GM18526 (cell line): ENCODE measurements around the gene KIAA1549.

Source experiments
- POLR2A ChIP-seq: IDR thresholded peaks from 3 replicates; pipeline ENCODE4 v1.6.1; 2011; ENCODE audit not compliant: insufficient read length; ENCODE audit errors: extremely low read depth

KIAA1549 gene

GRCh38 chr7:138887872-138888656, 93.1 kb downstream of the KIAA1549 start:
- no peak for TF ChIP-seq POLR2A

- TF ChIP-seq POLR2A = no peak
Observed at GRCh38 chr7:138887085-138887710, 94.0 kb downstream of the KIAA1549 start.

GRCh38 chr7:138886501-138886917, 94.7 kb downstream of the KIAA1549 start:
- no peak for TF ChIP-seq POLR2A

GRCh38 chr7:138885383-138886147, 95.6 kb downstream of the KIAA1549 start:
- no peak for TF ChIP-seq POLR2A

- no peak for TF ChIP-seq POLR2A
Observed at GRCh38 chr7:138882249-138882648, 98.9 kb downstream of the KIAA1549 start.

GRCh38 chr7:138881579-138882188, 99.5 kb downstream of the KIAA1549 start:
- no peak for TF ChIP-seq POLR2A

- no peak for TF ChIP-seq POLR2A
Observed at GRCh38 chr7:138880881-138881578, 100.2 kb downstream of the KIAA1549 start.

GRCh38 chr7:138879356-138879755, 101.8 kb downstream of the KIAA1549 start:
- TF ChIP-seq POLR2A = no peak

GRCh38 chr7:138878856-138879255, 102.3 kb downstream of the KIAA1549 start:
- no peak for TF ChIP-seq POLR2A

- TF ChIP-seq POLR2A = no peak
Observed at GRCh38 chr7:138878051-138878450, 103.1 kb downstream of the KIAA1549 start.

GRCh38 chr7:138876326-138876725, 104.9 kb downstream of the KIAA1549 start:
- TF ChIP-seq POLR2A = no peak

- no peak for TF ChIP-seq POLR2A
Observed at GRCh38 chr7:138875794-138876193, 105.4 kb downstream of the KIAA1549 start.

- no peak for TF ChIP-seq POLR2A
Observed at GRCh38 chr7:138873220-138873892, 107.8 kb downstream of the KIAA1549 start.

- TF ChIP-seq POLR2A = no peak
Observed at GRCh38 chr7:138872576-138872975, 108.6 kb downstream of the KIAA1549 start.

GRCh38 chr7:138871814-138872090, 109.4 kb downstream of the KIAA1549 start:
- no peak for TF ChIP-seq POLR2A
